GM23248 (cell line): ENCODE measurements around the gene CLDN7. TPM values are rescaled to one million over a fixed set of nuclear protein-coding genes. Genes with fewer than 3 reads are reported as not detected.

Source experiments
- DNase-seq: peaks from one replicate; pipeline ENCODE4 v3.0.0-alpha.2; 2015
- H2AFZ ChIP-seq: fragments of 200-600 bp; sonication (generic); 2 replicates; pipeline ENCODE4 v1.6.1; 2016; ENCODE audit warnings: antibody characterized with exemption
- H3F3A ChIP-seq: fragments of 200-600 bp; sonication (generic); 2 replicates; pipeline ENCODE4 v1.6.1; 2016; ENCODE audit warnings: mild to moderate bottlenecking, antibody characterized with exemption, mixed run types; ENCODE audit not compliant: insufficient read depth
- H3K27ac ChIP-seq: fragments of 200-600 bp; sonication (generic); 2 replicates; pipeline ENCODE4 v1.5.1; 2016; ENCODE audit warnings: mild to moderate bottlenecking
- H3K27me3 ChIP-seq: fragments of 200-600 bp; sonication (generic); replicated peaks from 2 replicates; pipeline ENCODE4 v1.6.1; 2016; ENCODE audit warnings: mild to moderate bottlenecking; ENCODE audit not compliant: insufficient read depth
- H3K36me3 ChIP-seq: fragments of 200-600 bp; sonication (generic); 2 replicates; pipeline ENCODE4 v1.6.1; 2016; ENCODE audit warnings: low read depth, mild to moderate bottlenecking
- H3K4me1 ChIP-seq: fragments of 200-600 bp; sonication (generic); 2 replicates; pipeline ENCODE4 v1.6.1; 2016; ENCODE audit warnings: mild to moderate bottlenecking; ENCODE audit not compliant: insufficient read depth
- H3K4me2 ChIP-seq: fragments of 200-600 bp; sonication (generic); one replicate; pipeline ENCODE4 v1.6.1; 2016; ENCODE audit warnings: mild to moderate bottlenecking; ENCODE audit not compliant: unreplicated experiment
- H3K4me3 ChIP-seq: fragments of 200-600 bp; sonication (generic); 2 replicates; pipeline ENCODE4 v1.5.1; 2016; ENCODE audit warnings: mild to moderate bottlenecking
- H3K79me2 ChIP-seq: fragments of 200-600 bp; sonication (generic); 2 replicates; pipeline ENCODE4 v1.6.1; 2016; ENCODE audit warnings: mild to moderate bottlenecking; ENCODE audit not compliant: insufficient read depth
- H3K9ac ChIP-seq: fragments of 200-600 bp; sonication (generic); 2 replicates; pipeline ENCODE4 v1.6.1; 2016; ENCODE audit warnings: mild to moderate bottlenecking
- H3K9me2 ChIP-seq: fragments of 200-600 bp; sonication (generic); 2 replicates; pipeline ENCODE4 v1.6.1; 2016; ENCODE audit warnings: mixed run types, mild to moderate bottlenecking, moderate library complexity; ENCODE audit not compliant: insufficient read depth
- H3K9me3 ChIP-seq: fragments of 200-600 bp; sonication (generic); one replicate; pipeline ENCODE4 v1.6.1; 2017; ENCODE audit warnings: low read depth
- H4K20me1 ChIP-seq: fragments of 200-600 bp; sonication (generic); 2 replicates; pipeline ENCODE4 v1.6.0; 2016; ENCODE audit not compliant: insufficient read depth
- EZH2 ChIP-seq: fragments of 200-600 bp; sonication (generic); IDR thresholded peaks from 2 replicates; pipeline ENCODE4 v1.6.1; 2018; ENCODE audit warnings: antibody characterized with exemption, mild to moderate bottlenecking; ENCODE audit not compliant: insufficient read depth, poor library complexity, severe bottlenecking
- EZH2phosphoT487 ChIP-seq: fragments of 200-600 bp; sonication (generic); IDR thresholded peaks from 2 replicates; pipeline ENCODE4 v1.6.1; 2018; ENCODE audit warnings: antibody characterized with exemption, moderate library complexity, mild to moderate bottlenecking, low read depth; ENCODE audit not compliant: insufficient read depth
- whole genome bisulfite sequencing, 2 experiments: methylation state at CpG; one replicate each; pipeline ENCODE4 v1.1.6; 2015 to 2017; ENCODE audit warnings: low lambda C conversion rate in 2 of 2, low coverage in 1 of 2; ENCODE audit errors: missing lambda C conversion rate in 2 of 2; 5-methylcytosine and 5-hydroxymethylcytosine counted together
- in situ Hi-C: fragments of 300-500 bp; cut with MboI; formaldehyde crosslinking; loops from 2 replicates; pipeline ENCODE4 v1.15.0; 2020
- polyA plus RNA-seq: library from polyadenylated mRNA; unstranded; fragments of >200 nt; fragmentation: Nextera tagmentation; extraction: Ambion mirVana; gene quantifications from 2 replicates; pipeline ENCODE4 v1.2.1, GENCODE V29; 2016
- total RNA-seq: library from RNA; depleted of rRNA; stranded (reverse); fragments of >200 nt; shearing (Covaris generic); gene quantifications from 2 replicates; pipeline ENCODE4 v1.2.3, GENCODE V29; 2014

The CLDN7 gene
- total and polyA plus RNA-seq, 2 experiments from 2014 or later: 2.3 to 4.5 TPM

DNA sequence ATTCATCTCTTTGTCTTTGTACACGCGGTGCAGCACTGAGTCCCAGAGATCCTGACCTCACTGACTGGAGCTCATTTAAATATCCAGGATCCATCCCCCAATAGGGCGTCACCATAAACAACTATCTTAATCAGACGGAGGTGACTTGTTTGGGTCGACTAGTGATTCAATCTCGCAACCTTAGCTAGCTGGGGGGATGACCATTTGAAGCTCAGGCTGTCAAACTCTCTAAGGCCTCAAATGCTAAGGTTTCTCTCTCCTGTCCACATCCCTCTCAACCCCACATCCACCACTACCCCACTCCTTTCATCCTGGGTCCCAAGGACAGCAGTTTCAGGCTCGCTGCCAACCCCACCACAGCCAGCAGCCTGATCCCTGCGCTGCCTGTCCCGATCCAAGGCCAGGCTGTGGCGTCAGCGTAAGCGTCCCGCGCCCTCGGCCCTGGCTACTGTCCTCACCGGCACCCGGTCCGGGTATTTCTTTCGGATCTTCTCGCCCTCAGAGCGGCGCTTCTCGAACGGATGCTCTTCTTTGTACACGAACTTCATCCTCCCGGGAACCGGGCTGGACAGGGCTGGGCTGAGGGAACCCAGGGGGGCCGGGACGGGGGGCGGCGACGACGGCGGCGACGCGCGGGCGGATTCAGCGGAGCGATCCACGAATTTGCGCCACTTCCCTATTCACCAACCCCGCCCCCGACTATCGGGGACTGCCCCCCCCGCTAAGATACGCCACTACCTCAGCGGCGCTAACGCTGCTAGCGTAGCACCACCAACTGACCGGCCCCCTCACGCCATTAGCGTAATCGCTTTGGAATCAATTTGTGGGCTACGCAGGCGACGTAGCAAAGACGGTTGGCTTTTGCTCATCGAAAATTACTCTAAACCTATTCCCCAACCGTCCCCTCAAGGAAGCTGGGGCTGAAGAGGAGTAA is 20.2 kb downstream of the CLDN7 start, which contains the start of gene GABARAP:
TSS of gene GABARAP (minus strand) at position 667 of the 934 bp plus-strand sequence. CDS start at position 548, 119 bp downstream.
- H3K9ac ChIP-seq: peak within 1 kb of the TSS; percentile 99
- H3K27ac ChIP-seq: peak within 1 kb of the TSS; percentile 99
- peak within 1 kb of the TSS; percentile 100 for H3K4me2 ChIP-seq
- H4K20me1 ChIP-seq: no peaks in the 10 kb centered on the region
- peak; percentile 96 for DNase-seq
- peaks cover 69% of the 10 kb centered on the region for H3K79me2 ChIP-seq
- peak within 1 kb of the TSS; percentile 82 for H2AFZ ChIP-seq
- peaks cover 23% of the 10 kb centered on the region for H3K36me3 ChIP-seq
- WGBS, 2 experiments: 1% methylated on average over 43 to 62 of the region's 62 CpGs
- no peaks in the 10 kb centered on the region for H3K9me2 ChIP-seq
- H3K9me3 ChIP-seq: no peaks in the 10 kb centered on the region
- peaks cover 41% of the 10 kb centered on the region for H3F3A ChIP-seq
- no peak for TF ChIP-seq EZH2phosphoT487
- no peak for TF ChIP-seq EZH2
- peak within 1 kb of the TSS; percentile 97 for H3K4me3 ChIP-seq
- H3K27me3 ChIP-seq: no peaks in the 10 kb centered on the region
- H3K4me1 ChIP-seq: peaks cover 19% of the 10 kb centered on the region
- in situ Hi-C loops: no loop called here

DNA sequence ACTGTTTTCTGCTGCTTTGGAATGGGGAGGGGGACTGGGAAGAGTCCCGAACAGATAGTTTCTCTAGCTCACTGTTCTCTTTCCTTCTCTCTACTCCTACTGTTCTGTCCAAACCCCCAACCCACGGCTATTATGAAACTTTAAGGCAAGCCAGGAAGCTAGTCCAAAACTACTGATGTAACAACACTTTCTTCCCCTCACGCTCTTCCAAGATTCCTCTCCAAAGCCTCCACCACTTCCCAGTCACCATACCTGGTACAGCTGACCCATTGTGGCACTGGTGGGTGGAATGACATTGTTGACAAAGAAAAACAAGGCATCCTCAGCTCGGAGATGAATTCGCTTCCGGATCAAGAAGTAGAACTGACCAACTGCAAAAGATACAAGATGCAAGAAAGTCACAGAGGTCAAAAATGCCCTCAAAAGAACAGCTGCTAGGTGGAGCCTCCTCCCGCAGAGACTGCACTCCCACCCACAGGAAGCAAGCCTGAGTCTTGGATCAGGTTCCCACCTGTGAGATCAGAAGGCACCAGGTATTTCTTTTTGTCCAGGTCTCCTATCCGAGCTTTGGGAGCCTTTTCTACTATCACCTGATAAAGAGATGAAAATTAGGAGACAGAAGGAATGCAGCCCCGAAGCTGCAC is 21.1 kb downstream of the CLDN7 start:
- H3K9me2 ChIP-seq: no peaks in the 10 kb centered on the region
- in situ Hi-C loops: no loop called here

DNA sequence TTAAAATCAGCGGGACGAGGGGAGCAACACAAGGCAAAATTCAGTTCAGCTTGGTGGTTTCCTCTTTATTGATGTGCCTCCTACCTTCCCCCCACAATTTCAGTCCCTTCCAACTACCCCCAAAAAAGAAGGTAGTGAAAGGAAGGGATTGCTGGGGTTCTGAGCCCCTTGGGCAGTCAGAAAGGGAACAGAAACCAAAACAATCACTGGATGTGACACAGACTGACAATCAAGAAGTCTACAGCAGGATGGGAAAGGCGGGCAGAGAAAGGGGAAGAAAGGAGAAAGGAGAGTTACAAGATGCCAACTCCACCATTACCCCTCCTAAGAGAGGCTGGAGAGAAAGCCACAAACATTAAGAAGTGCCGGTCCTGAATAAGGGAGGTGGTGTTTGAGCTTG is 21.9 kb downstream of the CLDN7 start:
- Histone ChIP-seq H3K4me3 (peak overlapping the region; percentile 97), H3K27ac (peak overlapping the region; percentile 99), H3K9me2 (no peaks in the 10 kb centered on the region), H3K9ac (peak overlapping the region; percentile 99), H3K27me3 (no peaks in the 10 kb centered on the region), H3K9me3 (no peaks in the 10 kb centered on the region), H3K4me1 (peaks cover 24% of the 10 kb centered on the region), H3K4me2 (peak overlapping the region; percentile 100), H4K20me1 (no peaks in the 10 kb centered on the region), H3F3A (peaks cover 56% of the 10 kb centered on the region), H3K79me2 (peaks cover 70% of the 10 kb centered on the region), H2AFZ (no peak overlapping the region), H3K36me3 (peaks cover 18% of the 10 kb centered on the region)
- no peak for TF ChIP-seq EZH2phosphoT487
- TF ChIP-seq EZH2: no peak
- in situ Hi-C loops: no loop called here
- WGBS, 2 experiments: 59 to 61% methylated on average over 4 of the region's 4 CpGs
- DNase-seq: no peak

More for the DNA sequence above, 21.1 kb downstream of the CLDN7 start:
- no peaks in the 10 kb centered on the region for H4K20me1 ChIP-seq
- peaks cover 19% of the 10 kb centered on the region for H3K4me1 ChIP-seq
- H3K27me3 ChIP-seq: no peaks in the 10 kb centered on the region
- H3K27ac ChIP-seq: peak overlapping the region; percentile 99
- H3K4me3 ChIP-seq: peak overlapping the region; percentile 97
- no peaks in the 10 kb centered on the region for H3K9me3 ChIP-seq
- no peak for TF ChIP-seq EZH2phosphoT487
- no peak for TF ChIP-seq EZH2
- H3K9ac ChIP-seq: peak overlapping the region; percentile 99
- H2AFZ ChIP-seq: no peak overlapping the region
- DNase-seq: peak; percentile 45
- 16 to 22% methylated on average over 9 of the region's 9 CpGs for WGBS, 2 experiments
- H3K79me2 ChIP-seq: peaks cover 69% of the 10 kb centered on the region
- peaks cover 23% of the 10 kb centered on the region for H3K36me3 ChIP-seq
- peak overlapping the region; percentile 100 for H3K4me2 ChIP-seq
- peaks cover 47% of the 10 kb centered on the region for H3F3A ChIP-seq
